H9 (cell line): ENCODE data around the gene HERC6. TPM values are rescaled to one million over a fixed set of nuclear protein-coding genes. Genes with fewer than 3 reads are reported as not detected.

Experiments
- DNase-seq: peaks from one replicate; pipeline ENCODE4 v3.0.0-alpha.2; 2017
- H2AFZ ChIP-seq: one replicate; pipeline ENCODE4 v1.6.1; 2013; ENCODE audit warnings: mild to moderate bottlenecking, low read length, control low read depth, moderate library complexity
- H2AK5ac ChIP-seq: 2 replicates; pipeline ENCODE4 v1.6.1; 2013; ENCODE audit warnings: low read length, control low read depth, mixed read lengths; ENCODE audit not compliant: insufficient read length
- H2BK120ac ChIP-seq: one replicate; pipeline ENCODE4 v1.6.1; 2013; ENCODE audit warnings: low read depth, mild to moderate bottlenecking, low read length, control low read depth, inconsistent platforms; ENCODE audit not compliant: poor library complexity, severe bottlenecking
- H2BK12ac ChIP-seq: 2 replicates; pipeline ENCODE4 v1.6.1; 2013; ENCODE audit warnings: low read length, control low read depth, mixed read lengths, low read depth; ENCODE audit not compliant: insufficient read length
- H2BK15ac ChIP-seq: 2 replicates; pipeline ENCODE4 v1.6.1; 2013; ENCODE audit warnings: low read depth, low read length, control low read depth
- H2BK20ac ChIP-seq: one replicate; pipeline ENCODE4 v1.6.1; 2013; ENCODE audit warnings: low read depth, mild to moderate bottlenecking, low read length, control low read depth, inconsistent platforms; ENCODE audit not compliant: poor library complexity, severe bottlenecking
- H2BK5ac ChIP-seq: 2 replicates; pipeline ENCODE4 v1.6.1; 2013; ENCODE audit warnings: low read length, control low read depth, mixed read lengths; ENCODE audit not compliant: insufficient read length
- H3K14ac ChIP-seq: 2 replicates; pipeline ENCODE4 v1.6.1; 2013; ENCODE audit warnings: low read length, control low read depth; ENCODE audit not compliant: insufficient read depth
- H3K18ac ChIP-seq: 2 replicates; pipeline ENCODE4 v1.6.1; 2013; ENCODE audit warnings: low read depth, mild to moderate bottlenecking, mixed read lengths, low read length, control low read depth; ENCODE audit not compliant: insufficient read length
- H3K23ac ChIP-seq: 2 replicates; pipeline ENCODE4 v1.6.1; 2013; ENCODE audit warnings: low read length, control low read depth, mixed read lengths, low read depth; ENCODE audit not compliant: insufficient read length
- H3K23me2 ChIP-seq: 2 replicates; pipeline ENCODE4 v1.6.1; 2013; ENCODE audit warnings: low read depth, mild to moderate bottlenecking, mixed read lengths, low read length, control low read depth; ENCODE audit not compliant: insufficient read length, poor library complexity, severe bottlenecking
- H3K27ac ChIP-seq: 2 replicates; pipeline ENCODE4 v1.5.1; 2013; ENCODE audit warnings: low read length, control low read depth, mixed read lengths, low read depth; ENCODE audit not compliant: insufficient read length
- H3K27me3 ChIP-seq: 2 replicates; pipeline ENCODE4 v1.6.1; 2013; ENCODE audit warnings: low read length, control low read depth, inconsistent platforms; ENCODE audit not compliant: insufficient read depth
- H3K4ac ChIP-seq: 2 replicates; pipeline ENCODE4 v1.6.1; 2013; ENCODE audit warnings: low read depth, mild to moderate bottlenecking, control low read depth, inconsistent platforms, low read length, moderate library complexity
- H3K4me1 ChIP-seq: 2 replicates; pipeline ENCODE4 v1.6.1; 2013; ENCODE audit warnings: low read length, control low read depth, inconsistent platforms; ENCODE audit not compliant: insufficient read depth
- H3K4me2 ChIP-seq: 2 replicates; pipeline ENCODE4 v1.6.1; 2013; ENCODE audit warnings: low read length, control low read depth, mixed read lengths; ENCODE audit not compliant: insufficient read length, insufficient read depth
- H3K56ac ChIP-seq: 2 replicates; pipeline ENCODE4 v1.6.1; 2013; ENCODE audit warnings: low read depth, mild to moderate bottlenecking, mixed read lengths, low read length, control low read depth; ENCODE audit not compliant: insufficient read length
- H3K79me1 ChIP-seq: 2 replicates; pipeline ENCODE4 v1.6.1; 2013; ENCODE audit warnings: low read depth, mild to moderate bottlenecking, moderate library complexity, low read length, control low read depth, inconsistent platforms; ENCODE audit not compliant: insufficient read depth, poor library complexity, severe bottlenecking
- H3K79me2 ChIP-seq: 2 replicates; pipeline ENCODE4 v1.6.1; 2013; ENCODE audit warnings: low read length, control low read depth, inconsistent platforms; ENCODE audit not compliant: insufficient read depth
- H3K9ac ChIP-seq: 2 replicates; pipeline ENCODE4 v1.6.1; 2013; ENCODE audit warnings: low read length, control low read depth, mixed read lengths; ENCODE audit not compliant: insufficient read length; ENCODE audit errors: extremely low read depth
- H3K9me3 ChIP-seq: one replicate; pipeline ENCODE4 v1.6.1; 2013; ENCODE audit warnings: low read depth, low read length, inconsistent platforms; ENCODE audit not compliant: control insufficient read depth
- H3T11ph ChIP-seq: one replicate; pipeline ENCODE4 v1.6.1; 2013; ENCODE audit warnings: mild to moderate bottlenecking, low read length, control low read depth, inconsistent platforms
- H4K20me1 ChIP-seq: one replicate; pipeline ENCODE4 v1.6.1; 2013; ENCODE audit not compliant: control insufficient read depth, insufficient read length, insufficient read depth
- H4K5ac ChIP-seq: 2 replicates; pipeline ENCODE4 v1.6.1; 2013; ENCODE audit warnings: low read depth, mild to moderate bottlenecking, mixed read lengths, low read length, control low read depth; ENCODE audit not compliant: insufficient read length
- H4K8ac ChIP-seq: replicated peaks from 2 replicates; pipeline ENCODE4 v1.6.1; 2013; ENCODE audit warnings: low read length, control low read depth, mixed read lengths, low read depth; ENCODE audit not compliant: insufficient read length
- H4K91ac ChIP-seq: 2 replicates; pipeline ENCODE4 v1.6.1; 2013; ENCODE audit warnings: low read depth, mild to moderate bottlenecking, moderate library complexity, mixed read lengths, low read length, control low read depth; ENCODE audit not compliant: insufficient read length
- H3K27ac Mint-ChIP-seq, 3 experiments: 2 replicates in 2 of 3; 3 replicates in 1 of 3; pipeline ENCODE4 v1.8.0; 2020 to 2021; ENCODE audit warnings: mixed read lengths in 3 of 3, mild to moderate bottlenecking in 1 of 3, moderate library complexity in 1 of 3
- H3K27me3 Mint-ChIP-seq: 2 replicates; pipeline ENCODE4 v1.8.0; 2021; ENCODE audit warnings: low read depth, mild to moderate bottlenecking, moderate library complexity, mixed read lengths
- H3K36me3 Mint-ChIP-seq, 3 experiments: 2 replicates in 2 of 3; 3 replicates in 1 of 3; pipeline ENCODE4 v1.8.0; 2020 to 2021; ENCODE audit warnings: low read depth in 3 of 3, mixed read lengths in 3 of 3; ENCODE audit not compliant: insufficient read depth in 1 of 3
- H3K4me1 Mint-ChIP-seq, 2 experiments: 2 replicates each; pipeline ENCODE4 v1.8.0; 2020; ENCODE audit warnings: mixed read lengths in 2 of 2
- H3K4me3 Mint-ChIP-seq, 2 experiments: 2 replicates in 1 of 2; 3 replicates in 1 of 2; pipeline ENCODE4 v1.8.0; 2020 to 2021; ENCODE audit warnings: mild to moderate bottlenecking in 2 of 2, mixed read lengths in 2 of 2, moderate library complexity in 1 of 2
- H3K9me3 Mint-ChIP-seq, 2 experiments: 2 replicates in 1 of 2; 3 replicates in 1 of 2; pipeline ENCODE4 v1.8.0; 2020; ENCODE audit warnings: mild to moderate bottlenecking in 2 of 2, mixed read lengths in 2 of 2, moderate library complexity in 1 of 2
- WGBS: extraction: QIAGEN DNeasy Blood & Tissue Kit; methylation state at CpG from one replicate; pipeline ENCODE4 v1.1.7; 2013; ENCODE audit warnings: missing lambda C conversion rate, low lambda C conversion rate, mixed read lengths; ENCODE audit not compliant: insufficient read length; ENCODE audit errors: extremely low coverage; 5-methylcytosine and 5-hydroxymethylcytosine counted together
- total RNA-seq: library from RNA; stranded (reverse); gene quantifications from 2 replicates; pipeline ENCODE4 v1.2.1, GENCODE V29; 2021
- TF ChIP-seq, protein P1 (sequence below): fragments of 200-600 bp; sonication (generic); conservative IDR thresholded peaks from 3 replicates; pipeline ENCODE4 v1.8.0; 2021; ENCODE audit warnings: antibody characterized with exemption, mild to moderate bottlenecking

Gene HERC6
- total RNA-seq, 1 experiment from 2014 or later: 8.2 TPM

DNA sequence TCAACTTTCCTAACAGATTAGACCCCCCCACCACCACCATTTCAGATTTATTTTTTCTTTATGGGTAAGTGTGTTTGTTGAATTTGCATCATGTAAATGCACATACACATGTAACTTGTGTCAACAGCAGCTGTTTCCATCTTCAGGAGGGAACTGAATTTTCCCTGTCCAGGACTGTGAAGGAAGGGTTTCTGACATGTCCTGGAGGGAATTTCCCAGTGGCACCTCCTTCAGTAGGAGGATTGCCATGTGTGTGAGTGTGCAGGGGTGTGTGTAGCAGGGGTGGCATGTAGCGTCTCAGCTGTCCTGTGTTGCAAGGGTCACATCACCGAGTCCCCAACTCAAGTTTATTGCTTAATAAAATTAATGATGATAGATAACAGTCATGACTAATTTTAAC, 19.7 kb downstream of the HERC6 start:
- no peak overlapping the region for H3K4me3 Mint-ChIP-seq
- Histone ChIP-seq H3K27me3 (no peaks in the 10 kb centered on the region), H3K18ac (no peak overlapping the region), H4K8ac (no peak overlapping the region), H3K9me3 (no peaks in the 10 kb centered on the region), H4K20me1 (no peaks in the 10 kb centered on the region), H3K79me2 (no peaks in the 10 kb centered on the region), H2AFZ (no peak overlapping the region), H3K27ac (no peak overlapping the region), H3K23me2 (no peaks in the 10 kb centered on the region), H2BK120ac (no peak overlapping the region), H3K9ac (no peak overlapping the region), H2BK12ac (no peak overlapping the region), H3K4me1 (no peaks in the 10 kb centered on the region), H2BK15ac (no peak overlapping the region), H3T11ph (no peak overlapping the region), H4K5ac (no peak overlapping the region), H3K14ac (no peak overlapping the region), H2BK5ac (no peak overlapping the region), H3K79me1 (no peaks in the 10 kb centered on the region), H4K91ac (no peak overlapping the region), H2AK5ac (no peak overlapping the region), H3K56ac (no peak overlapping the region), H2BK20ac (no peak overlapping the region), H3K4me2 (no peak overlapping the region), H3K4ac (no peak overlapping the region), H3K23ac (no peak overlapping the region)
- no CpG with 5 or more reads among the region's 2 CpGs for WGBS
- 0 out of 5 replicates have a peak, but pooled peaks cover 0 to 5% of the 10 kb centered on the region in 2 experiments for H3K9me3 Mint-ChIP-seq
- no peaks in the 10 kb centered on the region for H3K4me1 Mint-ChIP-seq
- TF ChIP-seq, protein P1, sequence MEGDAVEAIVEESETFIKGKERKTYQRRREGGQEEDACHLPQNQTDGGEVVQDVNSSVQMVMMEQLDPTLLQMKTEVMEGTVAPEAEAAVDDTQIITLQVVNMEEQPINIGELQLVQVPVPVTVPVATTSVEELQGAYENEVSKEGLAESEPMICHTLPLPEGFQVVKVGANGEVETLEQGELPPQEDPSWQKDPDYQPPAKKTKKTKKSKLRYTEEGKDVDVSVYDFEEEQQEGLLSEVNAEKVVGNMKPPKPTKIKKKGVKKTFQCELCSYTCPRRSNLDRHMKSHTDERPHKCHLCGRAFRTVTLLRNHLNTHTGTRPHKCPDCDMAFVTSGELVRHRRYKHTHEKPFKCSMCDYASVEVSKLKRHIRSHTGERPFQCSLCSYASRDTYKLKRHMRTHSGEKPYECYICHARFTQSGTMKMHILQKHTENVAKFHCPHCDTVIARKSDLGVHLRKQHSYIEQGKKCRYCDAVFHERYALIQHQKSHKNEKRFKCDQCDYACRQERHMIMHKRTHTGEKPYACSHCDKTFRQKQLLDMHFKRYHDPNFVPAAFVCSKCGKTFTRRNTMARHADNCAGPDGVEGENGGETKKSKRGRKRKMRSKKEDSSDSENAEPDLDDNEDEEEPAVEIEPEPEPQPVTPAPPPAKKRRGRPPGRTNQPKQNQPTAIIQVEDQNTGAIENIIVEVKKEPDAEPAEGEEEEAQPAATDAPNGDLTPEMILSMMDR: no peak
- H3K27me3 Mint-ChIP-seq: no peaks in the 10 kb centered on the region
- DNase-seq: no peak
- no peak overlapping the region for H3K27ac Mint-ChIP-seq
- peaks cover 0 to 9% (median 7%) of the 10 kb centered on the region in 3 experiments; a peak in 5 of 7 replicates for H3K36me3 Mint-ChIP-seq
